GM19468 (cell line): ENCODE results near the gene GPR157.

Experiments used
- ATAC-seq: cut with Tn5 transposase; IDR thresholded peaks from one replicate; pipeline ENCODE4 v1.9.1; 2021; ENCODE audit warnings: mild to moderate bottlenecking, moderate library complexity, moderate number of reproducible peaks; ENCODE audit not compliant: unreplicated experiment; ENCODE audit errors: extremely low read depth

Gene GPR157

GRCh38 chr1:9069326-9070100 lies 59.4 kb downstream of the GPR157 start, which contains the start of gene SLC2A5:
Gene SLC2A5, minus strand, starts transcription at chr1:9069635. Its CDS starts 99 bp downstream, at chr1:9069536.
- peak; percentile 85 for ATAC-seq

- no peak for ATAC-seq
Observed at GRCh38 chr1:9068981-9069325, 59.9 kb downstream of the GPR157 start.

- ATAC-seq, result no peak
Observed at GRCh38 chr1:9066945-9067807, 61.7 kb downstream of the GPR157 start.

GRCh38 chr1:9065213-9065751 lies 63.6 kb downstream of the GPR157 start:
- no peak for ATAC-seq

GRCh38 chr1:9062846-9063245 lies 66.1 kb downstream of the GPR157 start:
- no peak for ATAC-seq

GRCh38 chr1:9062021-9062471 lies 66.9 kb downstream of the GPR157 start:
- ATAC-seq, result no peak

- no peak for ATAC-seq
Observed at GRCh38 chr1:9061252-9061960, 67.5 kb downstream of the GPR157 start.

GRCh38 chr1:9059891-9060744 lies 68.8 kb downstream of the GPR157 start:
- ATAC-seq, result no peak

- no peak for ATAC-seq
Observed at GRCh38 chr1:9058465-9058864, 70.4 kb downstream of the GPR157 start.

GRCh38 chr1:9057851-9058250 lies 71.1 kb downstream of the GPR157 start:
- ATAC-seq, result no peak

- no peak for ATAC-seq
Observed at GRCh38 chr1:9052272-9053049, 76.4 kb downstream of the GPR157 start.

GRCh38 chr1:9051379-9051778 lies 77.5 kb downstream of the GPR157 start:
- ATAC-seq, result no peak

- no peak for ATAC-seq
Observed at GRCh38 chr1:9050803-9051202, 78.1 kb downstream of the GPR157 start.
